K562 (cell line): ENCODE results near the gene SIRT7. TPM values are rescaled to one million over a fixed set of nuclear protein-coding genes. Genes with fewer than 3 reads are reported as not detected.
A peak's percentile ranks its signal among the peaks of the same experiment; 100 is the strongest.

ENCODE experiments used
- CBX5 ChIP-seq: IDR thresholded peaks from 2 replicates; pipeline ENCODE4 v1.6.1; 2014; ENCODE audit warnings: low read depth, borderline replicate concordance
- DDX20 ChIP-seq: fragments of 450-650 bp; IDR thresholded peaks from 2 replicates; pipeline ENCODE4 v1.6.1; 2016; ENCODE audit warnings: missing genetic modification characterization, low read depth, mild to moderate bottlenecking, missing compliant biosample characterization, moderate library complexity
- ELF4 ChIP-seq: fragments of 450-650 bp; formaldehyde crosslinking; IDR thresholded peaks from 2 replicates; pipeline ENCODE4 v1.4.0; 2022; ENCODE audit warnings: missing genetic modification characterization
- ETS1 ChIP-seq: conservative IDR thresholded peaks from 2 replicates; pipeline ENCODE4 v1.6.1; 2011; ENCODE audit warnings: low read depth, mild to moderate bottlenecking, low read length; ENCODE audit not compliant: control insufficient read depth
- ILF3 ChIP-seq: fragments of 450-650 bp; IDR thresholded peaks from 2 replicates; pipeline ENCODE4 v1.6.1; 2018; ENCODE audit warnings: antibody characterized with exemption, mild to moderate bottlenecking, moderate library complexity, borderline replicate concordance
- MLLT1 ChIP-seq, 2 experiments: fragments of 450-650 bp; IDR thresholded peaks; 2 replicates each; pipeline ENCODE4 v1.6.1; 2016
- NKRF ChIP-seq: fragments of 450-650 bp; IDR thresholded peaks from 2 replicates; pipeline ENCODE4 v1.6.1; 2016; ENCODE audit warnings: borderline replicate concordance
- POLR2G ChIP-seq: fragments of 200-400 bp; formaldehyde crosslinking; IDR thresholded peaks from 2 replicates; pipeline ENCODE4 v1.6.1; 2017; ENCODE audit warnings: low read depth, mild to moderate bottlenecking, antibody characterized with exemption, low read length, moderate library complexity
- RBFOX2 ChIP-seq: fragments of 200-400 bp; formaldehyde crosslinking; IDR thresholded peaks from 2 replicates; pipeline ENCODE4 v1.6.1; 2017; ENCODE audit warnings: low read depth, mild to moderate bottlenecking, low read length, moderate library complexity
- SAFB ChIP-seq: fragments of 200-400 bp; formaldehyde crosslinking; IDR thresholded peaks from 2 replicates; pipeline ENCODE4 v1.6.1; 2017; ENCODE audit warnings: low read depth, low read length, borderline replicate concordance
- SNIP1 ChIP-seq: fragments of 450-650 bp; IDR thresholded peaks from 2 replicates; pipeline ENCODE4 v1.7.1; 2017; ENCODE audit warnings: low read depth, mild to moderate bottlenecking
- SOX6 ChIP-seq: fragments of 450-650 bp; IDR thresholded peaks from 2 replicates; pipeline ENCODE4 v1.6.1; 2014; ENCODE audit warnings: mild to moderate bottlenecking
- TBL1XR1 ChIP-seq, 2 experiments: IDR thresholded peaks; 2 replicates each; pipeline ENCODE4 v1.6.1; 2012; ENCODE audit warnings: improper control_type of control experiment in 2 of 2, low read length in 2 of 2, mild to moderate bottlenecking in 1 of 2
- TEAD1 ChIP-seq, 2 experiments: fragments of 450-650 bp in 1 of 2; sonication (generic) in 1 of 2; formaldehyde crosslinking; IDR thresholded peaks; 2 replicates each; pipeline versions ENCODE4 v1.4.0 to v1.8.0; 2020 to 2022; ENCODE audit warnings: mild to moderate bottlenecking in 2 of 2, missing genetic modification reagents in 1 of 2
- TEAD4 ChIP-seq, 2 experiments: sonication (generic) in 1 of 2; formaldehyde crosslinking in 1 of 2; IDR thresholded peaks; 2 replicates each; pipeline versions ENCODE4 v1.6.1 to v1.8.0; 2012 to 2022; ENCODE audit warnings: borderline replicate concordance in 1 of 2, inconsistent platforms in 1 of 2, low read length in 1 of 2, mild to moderate bottlenecking in 1 of 2, missing genetic modification reagents in 1 of 2
- ZFP36 ChIP-seq: fragments of 150-350 bp; IDR thresholded peaks from 2 replicates; pipeline ENCODE4 v1.6.1; 2018; ENCODE audit warnings: low read length, low read depth; ENCODE audit not compliant: partially characterized antibody
- ZFPM2 ChIP-seq: fragments of 250-450 bp; sonication (Bioruptor Pico); IDR thresholded peaks from 2 replicates; pipeline ENCODE4 v1.5.1; 2022; ENCODE audit warnings: mild to moderate bottlenecking
- ZNF639 ChIP-seq, 2 experiments: fragments of 200-800 bp in 1 of 2; sonication (Bioruptor generic) in 1 of 2; sonication (generic) in 1 of 2; formaldehyde crosslinking in 1 of 2; IDR thresholded peaks in 1 of 2; conservative IDR thresholded peaks in 1 of 2; 2 replicates each; pipeline versions ENCODE4 v1.5.0 to v1.6.1; 2016 to 2020; ENCODE audit warnings: missing compliant biosample characterization in 1 of 2, missing genetic modification characterization in 1 of 2, missing genetic modification reagents in 1 of 2
- ZNF699 ChIP-seq: fragments of 250-450 bp; sonication (Bioruptor Pico); IDR thresholded peaks from 2 replicates; pipeline ENCODE4 v1.8.0; 2021; ENCODE audit warnings: mild to moderate bottlenecking, moderate library complexity; ENCODE audit not compliant: insufficient replicate concordance
- ZNF717 ChIP-seq: fragments of 250-450 bp; sonication (Bioruptor Pico); IDR thresholded peaks from 2 replicates; pipeline ENCODE4 v1.5.0; 2021
- polyA plus RNA-seq, 8 experiments: library from polyadenylated mRNA; depleted of rRNA in 4 of 8; stranded (reverse) in 5 of 8; unstranded in 3 of 8; fragments of >200 nt; fragmentation: Nextera tagmentation in 2 of 8; fragmentation: Illumina TruSeq in 1 of 8; extraction: Ambion mirVana in 2 of 8; extraction: Trizol in 1 of 8; gene quantifications; 2 replicates each; pipeline versions ENCODE4 v1.2.1 to v1.2.3, GENCODE V29; 2011 to 2014; ENCODE audit warnings: inconsistent platforms in 1 of 8, missing spikeins in 1 of 8
- total RNA-seq, 7 experiments: library from RNA; depleted of rRNA in 6 of 7; stranded (reverse); fragments of >200 nt in 6 of 7; fragmentation: Illumina TruSeq in 2 of 7; extraction: Trizol in 2 of 7; gene quantifications; 2 replicates each; pipeline versions ENCODE4 v1.2.1 to v1.2.3, GENCODE V29; 2011 to 2021; ENCODE audit warnings: low replicate concordance in 1 of 7

SIRT7 gene
- total and polyA plus RNA-seq, 9 of the 15 experiments (the other 6 are each of a cell fraction or from before 2014, with no cell fraction given): 1.6 to 54.8 (median 20.3) TPM

GRCh38 chr17:81867991-81868673, 49.8 kb downstream of the SIRT7 start (continued):
- 0 out of 2 replicates have a peak, but pooled peaks have one; percentile 39 for TF ChIP-seq TEAD4 (IDR thresholded peaks at IDR 0.05; ENCODE audit: low read length)
- no peak for TF ChIP-seq TEAD4 (CRISPR knock-in tag; IDR thresholded peaks at IDR 0.05; ENCODE audit: borderline replicate concordance)
- no peak for TF ChIP-seq SOX6
- 0 out of 4 replicates have a peak, but pooled peaks of 1 of the 2 experiments have one; percentile 13 for TF ChIP-seq ZNF639 (CRISPR knock-in tag; conservative IDR thresholded peaks at IDR 0.05 in 1 of 2, IDR thresholded peaks at IDR 0.05 in 1 of 2)
- no peak for TF ChIP-seq SNIP1
- TF ChIP-seq ZFP36: no peak
- peak; percentile 7; the same call in 1 of the 2 replicates for TF ChIP-seq ILF3
- TF ChIP-seq ETS1: peak; percentile 74; the same call in 1 of the 2 replicates
- no peak for TF ChIP-seq CBX5
- no peak for TF ChIP-seq ZNF699
- TF ChIP-seq ZNF717: peak; percentile 92; the same call in 1 of the 2 replicates
- TF ChIP-seq NKRF: no peak; the same call in 1 of the 2 replicates
- peak in 1 of 2 experiments; percentile 17; a peak in 1 of 4 replicates for TF ChIP-seq TEAD1 (CRISPR knock-in tag; IDR thresholded peaks at IDR 0.05)
- no peak for TF ChIP-seq TBL1XR1 (IDR thresholded peaks at IDR 0.05; ENCODE audit: low read length in 2 of 2)
- peak; percentile 77 for TF ChIP-seq POLR2G
- TF ChIP-seq MLLT1 (IDR thresholded peaks at IDR 0.05): no peak
- TF ChIP-seq ZFPM2 (CRISPR knock-in tag): peak; percentile 78; the same call in 1 of the 2 replicates
- no peak for TF ChIP-seq DDX20 (tag)
- 0 out of 2 replicates have a peak, but pooled peaks have one; percentile 25 for TF ChIP-seq SAFB
- TF ChIP-seq RBFOX2: peak; percentile 74
- peak; percentile 56; the same call in 1 of the 2 replicates for TF ChIP-seq ELF4 (CRISPR knock-in tag)
